ENCODE results near the gene PRPF8. TPM values are rescaled to one million over a fixed set of nuclear protein-coding genes. Genes with fewer than 3 reads are reported as not detected.

Gene PRPF8
- total RNA-seq, 3 donors from 2014 or later = 506 to 585 (median 522) TPM

Other genes starting within 250 kb of the PRPF8 start
- gene CRK, start 228.6 kb downstream of the PRPF8 start, total RNA-seq = 10 to 100 TPM; 21.0 to 22.4 (median 22.0) TPM
- gene MYO1C, start 192.2 kb downstream of the PRPF8 start, total RNA-seq = 10 to 100 TPM; 16.7 to 34.5 (median 18.3) TPM
- gene INPP5K, start 168.3 kb downstream of the PRPF8 start, total RNA-seq = 10 to 100 TPM; 21.6 to 30.0 (median 22.8) TPM
- gene PITPNA, start 122.1 kb downstream of the PRPF8 start, total RNA-seq = 100 to 1,000 TPM in 1 of 3 donors, 10 to 100 TPM in 2; 95.4 to 103 (median 97.4) TPM
- 1 to 10 TPM; 4.1 to 9.4 (median 5.0) TPM for gene SLC43A2, start 56.0 kb downstream of the PRPF8 start, total RNA-seq
- gene SCARF1, start 39.1 kb downstream of the PRPF8 start, total RNA-seq = 1 to 10 TPM; 1.3 to 2.0 (median 1.6) TPM
- 1 to 10 TPM; 2.0 to 2.7 (median 2.3) TPM for gene RILP, start 35.0 kb downstream of the PRPF8 start, total RNA-seq
- under 1 TPM; 0.08 to 0.19 (median 0.13) TPM for gene TLCD2, start 25.5 kb upstream of the PRPF8 start, total RNA-seq
- 10 to 100 TPM; 21.1 to 24.0 (median 21.5) TPM for gene WDR81, start 39.8 kb upstream of the PRPF8 start, total RNA-seq
- under 1 TPM; 0.45 to 0.60 (median 0.56) TPM for gene SERPINF2, start 58.0 kb upstream of the PRPF8 start, total RNA-seq
- 1 to 10 TPM; 1.1 to 1.3 (median 1.3) TPM for gene SERPINF1, start 77.2 kb upstream of the PRPF8 start, total RNA-seq
- gene SMYD4, start 145.0 kb upstream of the PRPF8 start, total RNA-seq = 10 to 100 TPM; 14.2 to 15.2 (median 14.8) TPM
- 100 to 1,000 TPM; 138 to 151 (median 141) TPM for gene RPA1, start 145.1 kb upstream of the PRPF8 start, total RNA-seq

Data from activated T-cell treated with anti-CD3 and anti-CD28 coated beads, Interleukin-2, amount 50 U/mL, for 4 hours (primary cell).